ENCODE data around the gene PRKCA. TPM values are rescaled to one million over a fixed set of nuclear protein-coding genes. Genes with fewer than 3 reads are reported as not detected.

PRKCA gene
- total and polyA plus RNA-seq, 9 of the 15 experiments (the other 6 are each of a cell fraction or from before 2014, with no cell fraction given), result 3.2 to 33.0 (median 17.8) TPM

DNA sequence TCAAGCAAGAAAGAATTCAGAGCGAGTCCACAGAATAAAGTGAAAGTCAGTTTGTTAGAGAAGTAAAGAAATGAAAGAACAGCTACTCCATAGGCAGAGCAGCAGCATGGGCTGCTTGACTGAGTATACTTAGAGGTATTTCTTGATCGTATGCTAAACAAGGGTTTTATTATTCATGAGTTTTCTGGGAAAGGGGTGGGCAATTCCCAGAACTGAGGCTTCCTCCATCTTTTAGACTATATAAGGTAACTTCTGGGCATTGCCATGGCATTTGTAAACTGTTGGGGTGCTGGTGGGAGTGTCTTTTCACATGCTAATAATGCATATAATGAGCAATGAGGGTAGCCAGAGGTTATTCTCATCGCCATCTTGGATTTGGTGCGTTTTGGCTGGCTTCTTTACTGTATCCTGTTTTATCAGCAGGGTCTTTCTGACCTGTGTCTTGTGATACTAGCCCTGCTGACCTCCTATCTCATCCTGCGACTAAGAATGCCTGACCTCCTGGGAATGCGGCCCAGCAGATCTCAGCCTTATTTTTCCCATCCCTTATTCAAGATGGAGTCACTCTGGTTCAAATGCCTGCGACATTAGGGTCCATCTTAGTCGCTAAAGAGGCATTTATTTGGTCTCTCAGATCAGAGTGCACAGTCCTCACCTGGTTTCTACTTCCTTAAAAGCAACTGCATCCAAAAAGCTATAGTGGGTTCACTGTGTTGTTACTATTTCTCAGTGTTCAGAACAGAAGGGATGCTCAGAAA lies 432.0 kb downstream of the PRKCA start (continued):
- TF ChIP-seq NBN (IDR thresholded peaks at IDR 0.05; ENCODE audit: low read depth), result no peak
- TF ChIP-seq ESRRB (CRISPR knock-in tag; IDR thresholded peaks at IDR 0.05; ENCODE audit: borderline replicate concordance), result no peak
- TF ChIP-seq, protein P1, sequence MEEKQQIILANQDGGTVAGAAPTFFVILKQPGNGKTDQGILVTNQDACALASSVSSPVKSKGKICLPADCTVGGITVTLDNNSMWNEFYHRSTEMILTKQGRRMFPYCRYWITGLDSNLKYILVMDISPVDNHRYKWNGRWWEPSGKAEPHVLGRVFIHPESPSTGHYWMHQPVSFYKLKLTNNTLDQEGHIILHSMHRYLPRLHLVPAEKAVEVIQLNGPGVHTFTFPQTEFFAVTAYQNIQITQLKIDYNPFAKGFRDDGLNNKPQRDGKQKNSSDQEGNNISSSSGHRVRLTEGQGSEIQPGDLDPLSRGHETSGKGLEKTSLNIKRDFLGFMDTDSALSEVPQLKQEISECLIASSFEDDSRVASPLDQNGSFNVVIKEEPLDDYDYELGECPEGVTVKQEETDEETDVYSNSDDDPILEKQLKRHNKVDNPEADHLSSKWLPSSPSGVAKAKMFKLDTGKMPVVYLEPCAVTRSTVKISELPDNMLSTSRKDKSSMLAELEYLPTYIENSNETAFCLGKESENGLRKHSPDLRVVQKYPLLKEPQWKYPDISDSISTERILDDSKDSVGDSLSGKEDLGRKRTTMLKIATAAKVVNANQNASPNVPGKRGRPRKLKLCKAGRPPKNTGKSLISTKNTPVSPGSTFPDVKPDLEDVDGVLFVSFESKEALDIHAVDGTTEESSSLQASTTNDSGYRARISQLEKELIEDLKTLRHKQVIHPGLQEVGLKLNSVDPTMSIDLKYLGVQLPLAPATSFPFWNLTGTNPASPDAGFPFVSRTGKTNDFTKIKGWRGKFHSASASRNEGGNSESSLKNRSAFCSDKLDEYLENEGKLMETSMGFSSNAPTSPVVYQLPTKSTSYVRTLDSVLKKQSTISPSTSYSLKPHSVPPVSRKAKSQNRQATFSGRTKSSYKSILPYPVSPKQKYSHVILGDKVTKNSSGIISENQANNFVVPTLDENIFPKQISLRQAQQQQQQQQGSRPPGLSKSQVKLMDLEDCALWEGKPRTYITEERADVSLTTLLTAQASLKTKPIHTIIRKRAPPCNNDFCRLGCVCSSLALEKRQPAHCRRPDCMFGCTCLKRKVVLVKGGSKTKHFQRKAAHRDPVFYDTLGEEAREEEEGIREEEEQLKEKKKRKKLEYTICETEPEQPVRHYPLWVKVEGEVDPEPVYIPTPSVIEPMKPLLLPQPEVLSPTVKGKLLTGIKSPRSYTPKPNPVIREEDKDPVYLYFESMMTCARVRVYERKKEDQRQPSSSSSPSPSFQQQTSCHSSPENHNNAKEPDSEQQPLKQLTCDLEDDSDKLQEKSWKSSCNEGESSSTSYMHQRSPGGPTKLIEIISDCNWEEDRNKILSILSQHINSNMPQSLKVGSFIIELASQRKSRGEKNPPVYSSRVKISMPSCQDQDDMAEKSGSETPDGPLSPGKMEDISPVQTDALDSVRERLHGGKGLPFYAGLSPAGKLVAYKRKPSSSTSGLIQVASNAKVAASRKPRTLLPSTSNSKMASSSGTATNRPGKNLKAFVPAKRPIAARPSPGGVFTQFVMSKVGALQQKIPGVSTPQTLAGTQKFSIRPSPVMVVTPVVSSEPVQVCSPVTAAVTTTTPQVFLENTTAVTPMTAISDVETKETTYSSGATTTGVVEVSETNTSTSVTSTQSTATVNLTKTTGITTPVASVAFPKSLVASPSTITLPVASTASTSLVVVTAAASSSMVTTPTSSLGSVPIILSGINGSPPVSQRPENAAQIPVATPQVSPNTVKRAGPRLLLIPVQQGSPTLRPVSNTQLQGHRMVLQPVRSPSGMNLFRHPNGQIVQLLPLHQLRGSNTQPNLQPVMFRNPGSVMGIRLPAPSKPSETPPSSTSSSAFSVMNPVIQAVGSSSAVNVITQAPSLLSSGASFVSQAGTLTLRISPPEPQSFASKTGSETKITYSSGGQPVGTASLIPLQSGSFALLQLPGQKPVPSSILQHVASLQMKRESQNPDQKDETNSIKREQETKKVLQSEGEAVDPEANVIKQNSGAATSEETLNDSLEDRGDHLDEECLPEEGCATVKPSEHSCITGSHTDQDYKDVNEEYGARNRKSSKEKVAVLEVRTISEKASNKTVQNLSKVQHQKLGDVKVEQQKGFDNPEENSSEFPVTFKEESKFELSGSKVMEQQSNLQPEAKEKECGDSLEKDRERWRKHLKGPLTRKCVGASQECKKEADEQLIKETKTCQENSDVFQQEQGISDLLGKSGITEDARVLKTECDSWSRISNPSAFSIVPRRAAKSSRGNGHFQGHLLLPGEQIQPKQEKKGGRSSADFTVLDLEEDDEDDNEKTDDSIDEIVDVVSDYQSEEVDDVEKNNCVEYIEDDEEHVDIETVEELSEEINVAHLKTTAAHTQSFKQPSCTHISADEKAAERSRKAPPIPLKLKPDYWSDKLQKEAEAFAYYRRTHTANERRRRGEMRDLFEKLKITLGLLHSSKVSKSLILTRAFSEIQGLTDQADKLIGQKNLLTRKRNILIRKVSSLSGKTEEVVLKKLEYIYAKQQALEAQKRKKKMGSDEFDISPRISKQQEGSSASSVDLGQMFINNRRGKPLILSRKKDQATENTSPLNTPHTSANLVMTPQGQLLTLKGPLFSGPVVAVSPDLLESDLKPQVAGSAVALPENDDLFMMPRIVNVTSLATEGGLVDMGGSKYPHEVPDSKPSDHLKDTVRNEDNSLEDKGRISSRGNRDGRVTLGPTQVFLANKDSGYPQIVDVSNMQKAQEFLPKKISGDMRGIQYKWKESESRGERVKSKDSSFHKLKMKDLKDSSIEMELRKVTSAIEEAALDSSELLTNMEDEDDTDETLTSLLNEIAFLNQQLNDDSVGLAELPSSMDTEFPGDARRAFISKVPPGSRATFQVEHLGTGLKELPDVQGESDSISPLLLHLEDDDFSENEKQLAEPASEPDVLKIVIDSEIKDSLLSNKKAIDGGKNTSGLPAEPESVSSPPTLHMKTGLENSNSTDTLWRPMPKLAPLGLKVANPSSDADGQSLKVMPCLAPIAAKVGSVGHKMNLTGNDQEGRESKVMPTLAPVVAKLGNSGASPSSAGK (IDR thresholded peaks at IDR 0.05), result no peak
- no peak for TF ChIP-seq KLF10 (CRISPR knock-in tag; IDR thresholded peaks at IDR 0.05)
- TF ChIP-seq POLR3G (IDR thresholded peaks at IDR 0.05; ENCODE audit: extremely low read depth, insufficient read length, insufficient replicate concordance), result no peak
- no peak for TF ChIP-seq CSDE1 (IDR thresholded peaks at IDR 0.05)

All from K562 (cell line).